Skeletal muscle satellite cell (primary cell): ENCODE results near the gene BICRAL.
"Not testable (repeated sequence)": the region's sequence is repeated elsewhere in the genome, so short reads cannot be mapped to it uniquely, and the experiment has no call there.

ENCODE experiments used
- H3K27me3 ChIP-seq: 2 replicates; pipeline ENCODE4 v1.7.0; 2013; ENCODE audit warnings: low read length; ENCODE audit not compliant: control insufficient read depth, insufficient read depth
- H3K36me3 ChIP-seq: 2 replicates; pipeline ENCODE4 v1.7.0; 2013; ENCODE audit warnings: mild to moderate bottlenecking, control low read depth, low read length; ENCODE audit not compliant: insufficient read depth
- H3K4me1 ChIP-seq: 2 replicates; pipeline ENCODE4 v1.7.0; 2013; ENCODE audit warnings: low read length; ENCODE audit not compliant: control insufficient read depth, insufficient read depth
- H3K4me2 ChIP-seq: 2 replicates; pipeline ENCODE4 v1.7.0; 2013; ENCODE audit warnings: mild to moderate bottlenecking, low read length
- H3K4me3 ChIP-seq: 2 replicates; pipeline ENCODE4 v1.7.0; 2013; ENCODE audit warnings: low read length
- H3K9ac ChIP-seq: 2 replicates; pipeline ENCODE4 v1.7.0; 2013; ENCODE audit warnings: mild to moderate bottlenecking, low read depth, low read length, moderate library complexity
- H3K9me3 ChIP-seq: replicated peaks from 2 replicates; pipeline ENCODE4 v1.7.0; 2013; ENCODE audit warnings: mild to moderate bottlenecking, control low read depth, low read length

The BICRAL gene

DNA sequence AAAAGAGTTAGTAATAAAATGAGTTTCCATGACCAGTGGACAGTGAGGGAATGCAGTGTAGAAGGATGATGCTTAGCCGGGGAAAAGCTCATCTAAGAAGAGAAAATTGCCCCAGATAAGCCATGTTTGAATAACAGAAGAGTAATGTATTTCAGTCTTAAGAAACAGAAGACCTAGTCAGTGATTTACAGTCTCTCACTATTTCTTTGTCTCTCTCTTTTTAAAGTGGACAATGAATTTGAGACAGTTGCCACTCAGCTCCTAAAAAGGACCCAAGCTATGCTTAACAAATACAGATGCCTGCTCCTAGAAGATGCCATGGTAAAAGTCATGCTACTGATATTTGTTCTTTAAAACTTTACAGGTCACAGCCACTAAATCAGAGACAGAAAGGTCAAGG lies 78.2 kb downstream of the BICRAL start:
- no peaks in the 10 kb centered on the region for H3K9me3 ChIP-seq
- H3K27me3 ChIP-seq: no peaks in the 10 kb centered on the region
- no peaks in the 10 kb centered on the region for H3K4me1 ChIP-seq
- peaks cover 33% of the 10 kb centered on the region for H3K36me3 ChIP-seq
- H3K9ac ChIP-seq: no peak overlapping the region
- H3K4me2 ChIP-seq: no peak overlapping the region
- no peak overlapping the region for H3K4me3 ChIP-seq

DNA sequence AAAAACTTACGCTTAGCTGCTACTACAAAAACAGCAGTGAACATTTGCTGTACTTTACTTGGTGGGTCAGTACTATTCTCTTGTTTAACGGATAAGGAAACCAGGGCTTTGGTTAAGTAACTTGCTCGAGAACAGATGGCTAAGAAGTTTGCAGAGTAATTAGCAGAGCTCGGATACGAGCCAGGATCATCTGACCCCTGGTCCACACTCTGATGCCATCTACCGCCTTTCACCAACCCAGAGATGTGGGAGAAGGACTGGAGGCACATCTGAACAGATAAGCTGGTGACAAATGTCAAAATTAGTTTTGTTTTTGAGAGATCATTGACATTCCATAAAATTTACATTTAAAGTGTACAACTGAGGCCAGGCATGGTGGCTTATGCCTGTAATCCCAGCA lies 78.6 kb downstream of the BICRAL start:
- Histone ChIP-seq H3K4me1 (no peaks in the 10 kb centered on the region), H3K4me3 (no peak overlapping the region), H3K9ac (no peak overlapping the region), H3K27me3 (no peaks in the 10 kb centered on the region), H3K9me3 (no peaks in the 10 kb centered on the region), H3K36me3 (peaks cover 35% of the 10 kb centered on the region), H3K4me2 (no peak overlapping the region)

DNA sequence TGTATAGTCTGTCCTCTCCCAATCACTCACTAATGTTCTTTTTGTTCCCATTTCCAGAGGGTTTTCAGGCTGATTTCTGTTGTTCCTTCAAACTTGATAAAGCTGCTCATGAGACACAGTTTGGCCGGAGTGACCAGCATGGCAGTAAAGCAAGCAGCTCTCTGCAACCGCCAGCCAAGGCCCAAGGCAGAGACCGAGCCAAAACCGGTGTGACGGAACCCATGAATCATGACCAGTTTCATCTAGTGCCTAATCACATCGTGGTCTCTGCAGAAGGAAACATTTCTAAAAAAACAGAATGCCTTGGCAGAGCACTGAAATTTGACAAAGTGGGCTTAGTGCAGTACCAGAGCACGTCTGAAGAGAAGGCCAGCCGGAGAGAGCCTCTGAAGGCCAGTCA lies 82.8 kb downstream of the BICRAL start:
- peaks cover 36% of the 10 kb centered on the region for H3K36me3 ChIP-seq
- H3K9me3 ChIP-seq: no peaks in the 10 kb centered on the region
- no peaks in the 10 kb centered on the region for H3K27me3 ChIP-seq
- no peak overlapping the region for H3K4me2 ChIP-seq
- H3K4me1 ChIP-seq: no peaks in the 10 kb centered on the region
- no peak overlapping the region for H3K9ac ChIP-seq
- H3K4me3 ChIP-seq: no peak overlapping the region

DNA sequence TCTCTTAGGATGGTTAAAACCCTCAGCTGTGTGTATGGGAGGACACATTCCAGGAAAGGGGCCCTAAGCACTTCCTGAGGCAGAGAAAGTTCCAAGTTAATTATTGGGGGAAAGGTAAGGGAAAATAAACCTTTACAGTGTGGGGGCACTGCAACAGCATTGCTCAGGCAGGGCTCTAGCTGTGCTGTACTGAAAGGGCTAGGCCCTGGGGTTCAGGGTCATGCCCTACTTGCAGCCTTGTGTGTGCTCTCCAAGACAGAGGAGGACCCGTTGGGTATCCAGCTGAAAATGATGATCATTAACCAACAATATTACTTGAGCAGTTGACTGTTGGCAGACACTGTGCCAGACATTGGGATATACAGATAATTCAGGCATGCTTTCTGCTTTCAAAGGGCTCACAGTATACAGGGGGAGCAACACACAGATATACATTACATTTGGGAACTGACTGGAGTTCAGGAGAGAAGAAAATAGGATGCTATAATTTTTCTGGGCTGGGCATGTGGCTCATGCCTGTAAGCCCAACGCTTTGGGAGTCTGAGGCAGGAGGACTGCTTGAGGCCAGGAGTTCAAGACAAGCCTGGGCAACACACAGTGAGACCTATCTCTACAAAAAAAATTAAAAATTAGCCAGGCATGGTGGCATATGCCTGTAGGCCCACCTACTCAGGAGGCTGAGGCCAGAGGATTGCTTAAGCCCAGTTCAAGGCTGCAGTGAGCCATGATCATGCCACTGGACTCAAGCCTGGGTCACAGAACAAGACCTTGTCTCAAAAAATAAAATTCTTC lies 88.5 kb downstream of the BICRAL start:
- Histone ChIP-seq H3K4me1 (no peaks in the 10 kb centered on the region), H3K9me3 (no peaks in the 10 kb centered on the region), H3K9ac (no peak overlapping the region), H3K27me3 (no peaks in the 10 kb centered on the region), H3K4me3 (no peak overlapping the region), H3K36me3 (peaks cover 10% of the 10 kb centered on the region), H3K4me2 (no peak overlapping the region)

DNA sequence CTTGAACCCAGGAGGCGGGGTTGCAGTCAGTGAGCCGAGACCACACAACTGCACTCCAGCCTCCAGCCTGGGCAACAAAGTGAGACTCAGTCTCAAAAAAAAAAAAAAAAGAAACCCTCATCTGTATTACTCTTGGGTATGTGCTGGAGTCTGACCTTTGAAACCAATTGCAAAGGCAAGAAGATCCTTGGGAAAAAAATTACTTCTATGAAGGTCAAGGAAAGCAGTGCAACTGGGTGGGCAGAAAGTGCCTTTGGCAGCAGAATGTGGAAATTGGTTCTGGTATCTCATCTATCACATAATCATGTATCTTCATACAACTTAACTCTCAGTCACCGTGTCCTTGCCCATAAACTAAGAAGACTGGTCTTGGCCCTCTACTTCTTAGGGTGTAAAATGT lies 89.9 kb downstream of the BICRAL start:
- H3K36me3 ChIP-seq: peaks cover 5% of the 10 kb centered on the region
- H3K27me3 ChIP-seq: no peaks in the 10 kb centered on the region
- H3K9ac ChIP-seq: no peak overlapping the region
- H3K4me2 ChIP-seq: no peak overlapping the region
- H3K4me1 ChIP-seq: no peaks in the 10 kb centered on the region
- H3K4me3 ChIP-seq: no peak overlapping the region
- no peaks in the 10 kb centered on the region for H3K9me3 ChIP-seq

DNA sequence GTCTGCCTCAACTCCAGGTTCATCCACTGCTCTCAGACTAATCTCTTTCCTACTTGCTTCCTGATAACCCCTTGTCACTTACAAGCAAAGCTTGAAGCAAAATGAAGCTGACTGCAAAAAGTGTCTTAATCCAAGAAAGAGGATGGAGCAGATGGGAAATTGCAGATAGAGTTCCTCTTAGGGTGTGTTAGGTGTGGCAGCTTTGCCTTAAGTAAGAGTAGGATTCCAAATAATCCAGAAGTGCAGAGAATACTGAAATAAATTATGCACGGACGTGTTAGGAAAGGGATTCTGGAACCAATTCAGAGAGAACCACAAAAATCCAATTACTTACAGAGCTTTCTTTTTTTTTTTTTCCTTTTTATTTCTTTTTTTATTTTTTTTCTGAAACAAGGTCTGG lies 91.5 kb downstream of the BICRAL start:
- Histone ChIP-seq H3K9ac (no peak overlapping the region), H3K4me3 (no peak overlapping the region), H3K4me2 (no peak overlapping the region), H3K9me3 (no peaks in the 10 kb centered on the region), H3K36me3 (no peaks in the 10 kb centered on the region), H3K4me1 (no peaks in the 10 kb centered on the region), H3K27me3 (no peaks in the 10 kb centered on the region)

DNA sequence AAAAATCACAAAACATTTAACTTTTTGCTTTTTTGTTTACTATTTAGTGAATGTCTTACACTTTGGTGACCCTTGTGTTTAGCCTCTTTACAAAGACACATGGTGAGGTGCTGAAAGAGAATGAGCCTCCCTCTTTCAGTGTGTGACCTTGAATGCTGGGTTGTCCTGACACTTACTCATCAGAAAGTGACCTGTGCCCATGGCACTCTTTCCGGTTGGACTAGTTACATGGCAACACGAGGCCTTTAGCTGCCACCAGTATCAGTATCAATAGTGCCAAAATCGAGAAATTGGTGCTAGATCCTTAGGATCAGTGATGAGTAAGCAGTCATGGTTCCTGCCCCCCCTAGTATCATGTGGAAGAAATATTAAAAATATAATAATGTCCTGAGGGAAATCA lies 95.8 kb downstream of the BICRAL start:
- Histone ChIP-seq H3K9ac (no peak overlapping the region), H3K27me3 (no peaks in the 10 kb centered on the region), H3K4me2 (no peak overlapping the region), H3K4me1 (peaks cover 11% of the 10 kb centered on the region), H3K4me3 (no peak overlapping the region), H3K36me3 (peaks cover 2% of the 10 kb centered on the region), H3K9me3 (no peaks in the 10 kb centered on the region)

DNA sequence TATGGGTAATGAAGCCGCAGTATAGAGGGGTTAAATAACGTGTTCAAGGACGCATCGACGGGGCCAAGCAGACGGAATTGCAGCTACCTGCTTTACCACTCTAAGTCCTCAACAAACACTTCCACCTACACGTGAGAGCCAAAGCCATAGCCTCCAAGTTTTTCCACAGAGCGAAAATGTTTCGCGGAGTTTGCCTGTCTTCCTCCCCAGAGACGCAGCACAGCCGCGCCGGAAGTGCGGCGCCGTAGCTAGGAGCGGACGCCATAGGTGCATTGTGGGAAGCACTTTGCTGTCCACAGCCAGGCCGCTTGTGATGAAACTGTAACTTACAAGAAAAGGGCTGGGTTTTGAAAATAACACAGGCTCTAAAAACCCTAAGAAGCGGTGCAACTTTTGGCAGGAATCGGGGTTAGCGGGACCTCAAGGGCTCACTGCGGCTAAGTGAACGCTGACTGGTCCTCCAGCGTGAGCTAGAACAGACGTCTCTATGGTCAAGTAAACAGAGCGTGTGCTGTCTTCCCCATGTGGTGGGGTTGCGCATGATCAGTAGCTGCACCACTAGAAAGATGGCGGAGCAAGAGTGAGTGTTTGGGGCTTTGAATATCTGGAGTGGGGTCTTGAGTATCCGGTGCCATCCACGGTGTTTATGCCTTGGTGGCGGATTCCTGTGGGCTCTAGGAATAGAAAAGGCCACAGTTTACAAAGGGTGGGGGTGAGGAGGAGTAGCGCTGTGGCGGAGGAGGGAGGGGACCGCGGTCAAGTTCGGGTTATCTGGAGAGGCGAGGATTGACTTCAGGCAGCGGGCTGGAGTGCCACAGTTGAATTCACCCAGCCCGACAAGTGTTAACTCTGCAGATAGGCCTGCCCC lies 97.8 kb downstream of the BICRAL start, which contains the start of gene RPL7L1:
TSS of gene RPL7L1 (plus strand) at position 245 of the 868 bp plus-strand sequence. CDS start at position 540, 295 bp downstream.
- peak within 1 kb of the TSS; percentile 97 for H3K9ac ChIP-seq
- no peaks in the 10 kb centered on the region for H3K9me3 ChIP-seq
- peak within 1 kb of the TSS; percentile 92 for H3K4me3 ChIP-seq
- H3K4me1 ChIP-seq: peaks cover 11% of the 10 kb centered on the region
- H3K36me3 ChIP-seq: peaks cover 21% of the 10 kb centered on the region
- H3K4me2 ChIP-seq: peak within 1 kb of the TSS; percentile 96
- no peaks in the 10 kb centered on the region for H3K27me3 ChIP-seq

DNA sequence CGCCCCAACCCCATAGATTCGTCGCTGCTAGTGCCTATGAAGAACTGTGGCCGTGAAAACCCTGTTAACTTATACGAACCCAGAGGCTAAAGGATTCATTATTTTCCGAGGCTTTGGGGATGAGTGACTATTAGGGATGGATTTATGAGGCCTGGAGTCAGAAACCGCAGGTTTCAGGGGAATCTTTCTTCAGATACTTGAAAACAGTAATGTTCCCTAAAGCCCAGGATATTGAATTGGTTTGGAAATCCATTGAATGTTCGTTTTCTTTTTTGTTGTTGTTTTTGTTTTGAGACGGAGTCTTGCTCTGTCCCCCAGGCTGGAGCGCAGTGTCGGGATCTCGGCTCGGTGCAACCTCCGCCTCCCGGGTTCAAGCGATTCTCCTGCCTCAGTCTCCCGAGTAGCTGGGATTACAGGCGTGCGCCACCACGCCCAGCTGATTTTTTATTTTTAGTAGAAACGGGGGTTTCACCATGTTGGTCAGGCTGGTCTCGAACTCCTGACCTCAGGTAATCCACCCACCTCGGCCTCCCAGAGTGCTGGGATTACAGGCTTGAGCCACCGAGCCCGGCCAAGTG lies 98.5 kb downstream of the BICRAL start:
- peaks cover 11% of the 10 kb centered on the region for H3K4me1 ChIP-seq
- H3K4me3 ChIP-seq: peak overlapping the region; percentile 92
- H3K27me3 ChIP-seq, H3K9me3 ChIP-seq: not testable (repeated sequence)
- H3K4me2 ChIP-seq: peak overlapping the region; percentile 96
- peak overlapping the region; percentile 97 for H3K9ac ChIP-seq
- peaks cover 27% of the 10 kb centered on the region for H3K36me3 ChIP-seq

DNA sequence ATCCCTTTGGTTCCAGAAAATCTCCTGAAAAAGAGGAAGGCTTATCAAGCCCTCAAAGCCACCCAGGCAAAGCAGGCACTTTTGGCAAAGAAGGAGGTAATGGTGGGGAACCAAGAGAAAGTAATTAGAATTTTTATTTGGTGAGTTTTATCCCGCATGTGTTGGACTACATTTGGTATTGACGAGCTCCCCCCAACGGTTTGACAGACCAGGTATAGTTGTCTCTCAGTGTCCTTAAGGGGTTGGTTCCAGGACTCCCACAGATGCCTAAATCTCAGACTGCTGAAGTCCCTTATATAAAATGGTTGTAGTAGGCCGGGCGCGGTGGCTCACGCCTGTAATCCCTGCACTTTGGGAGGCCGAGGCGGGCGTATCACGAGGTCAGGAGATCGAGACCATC lies 99.0 kb downstream of the BICRAL start:
- H3K36me3 ChIP-seq: peaks cover 32% of the 10 kb centered on the region

DNA sequence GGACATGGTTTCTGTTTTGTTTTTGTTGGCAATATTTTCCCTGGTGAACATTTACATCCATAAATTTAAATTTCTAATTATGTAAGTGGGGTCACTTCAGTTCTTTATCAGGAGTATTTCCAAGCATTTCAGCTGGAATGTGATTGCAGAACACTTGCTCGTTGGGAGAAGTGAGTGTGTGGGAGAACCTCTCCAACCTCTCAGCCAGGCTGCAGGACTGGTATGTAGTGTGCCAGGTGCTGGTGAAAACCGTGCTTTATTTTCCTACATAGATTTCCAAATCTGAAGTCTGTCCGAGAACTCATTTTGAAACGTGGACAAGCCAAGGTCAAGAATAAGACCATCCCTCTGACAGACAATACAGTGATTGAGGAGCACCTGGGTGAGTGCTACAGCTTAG lies 103.8 kb downstream of the BICRAL start:
- no peak overlapping the region for H3K4me3 ChIP-seq
- H3K36me3 ChIP-seq: peaks cover 35% of the 10 kb centered on the region
- H3K4me1 ChIP-seq: peaks cover 12% of the 10 kb centered on the region
- H3K27me3 ChIP-seq: no peaks in the 10 kb centered on the region
- no peak overlapping the region for H3K4me2 ChIP-seq
- no peak overlapping the region for H3K9ac ChIP-seq
- H3K9me3 ChIP-seq: no peaks in the 10 kb centered on the region

More for the DNA sequence above, 99.0 kb downstream of the BICRAL start:
- Histone ChIP-seq H3K4me1 (peaks cover 11% of the 10 kb centered on the region), H3K4me2 (peak overlapping the region; percentile 96), H3K4me3 (peak overlapping the region; percentile 92), H3K9ac (peak overlapping the region; percentile 97)
- not testable (repeated sequence) for H3K9me3 ChIP-seq, H3K27me3 ChIP-seq
